Vagina (tissue), 2 donors: ENCODE results near the gene KCTD15. TPM values are rescaled to one million over a fixed set of nuclear protein-coding genes. Genes with fewer than 3 reads are reported as not detected.

Experiments used
- DNase-seq, 2 donors: peaks; one replicate each; pipeline ENCODE4 v3.0.0-alpha.2; 2017; ENCODE audit errors: extremely low spot score in 2 of 2
- H3K27ac ChIP-seq: fragments of 200-600 bp; sonication (generic); one replicate; pipeline ENCODE4 v1.5.1; 2019
- H3K27me3 ChIP-seq: fragments of 200-600 bp; sonication (generic); one replicate; pipeline ENCODE4 v1.5.1; 2019
- H3K36me3 ChIP-seq, 2 donors: fragments of 200-600 bp; sonication (generic); one replicate each; pipeline ENCODE4 v1.5.1; 2017 to 2019
- H3K4me1 ChIP-seq: fragments of 200-600 bp; sonication (generic); one replicate; pipeline ENCODE4 v1.5.1; 2019
- H3K4me3 ChIP-seq, 2 donors: fragments of 200-600 bp; sonication (generic); 1 replicate in 1 of 2; 2 replicates in 1 of 2; pipeline ENCODE4 v1.5.1; 2016 to 2019
- H3K9me3 ChIP-seq: fragments of 200-600 bp; sonication (generic); one replicate; pipeline ENCODE4 v1.5.1; 2019
- CTCF ChIP-seq, 3 experiments: fragments of 450-650 bp in 2 of 3; fragments of 200-600 bp in 1 of 3; sonication (generic) in 1 of 3; IDR thresholded peaks; one replicate each; pipeline ENCODE4 v1.5.1; 2017 to 2019; ENCODE audit warnings: antibody characterized with exemption in 3 of 3, mild to moderate bottlenecking in 2 of 3, moderate library complexity in 2 of 3
- POLR2A ChIP-seq, 2 donors: fragments of 450-650 bp; IDR thresholded peaks; one replicate each; pipeline ENCODE4 v1.6.1; 2017; ENCODE audit warnings: antibody characterized with exemption in 2 of 2, mild to moderate bottlenecking in 2 of 2, moderate library complexity in 2 of 2
- POLR2AphosphoS5 ChIP-seq, 2 donors: sonication (generic); formaldehyde crosslinking; IDR thresholded peaks; one replicate each; pipeline ENCODE4 v1.9.0; 2017; ENCODE audit warnings: antibody characterized with exemption in 2 of 2, mild to moderate bottlenecking in 2 of 2, low read depth in 1 of 2; ENCODE audit not compliant: insufficient read depth in 1 of 2
- intact Hi-C: fragments of 100-400 bp; cut with DNase I; formaldehyde crosslinking; loops from one replicate; pipeline ENCODE4 v1.15.1; 2023
- total RNA-seq: library from RNA; depleted of rRNA; stranded (reverse); fragments of >200 nt; gene quantifications from one replicate; pipeline ENCODE4 v1.2.3, GENCODE V29; 2016

Gene KCTD15
- total RNA-seq, 1 donor from 2014 or later: 65.6 TPM

DNA sequence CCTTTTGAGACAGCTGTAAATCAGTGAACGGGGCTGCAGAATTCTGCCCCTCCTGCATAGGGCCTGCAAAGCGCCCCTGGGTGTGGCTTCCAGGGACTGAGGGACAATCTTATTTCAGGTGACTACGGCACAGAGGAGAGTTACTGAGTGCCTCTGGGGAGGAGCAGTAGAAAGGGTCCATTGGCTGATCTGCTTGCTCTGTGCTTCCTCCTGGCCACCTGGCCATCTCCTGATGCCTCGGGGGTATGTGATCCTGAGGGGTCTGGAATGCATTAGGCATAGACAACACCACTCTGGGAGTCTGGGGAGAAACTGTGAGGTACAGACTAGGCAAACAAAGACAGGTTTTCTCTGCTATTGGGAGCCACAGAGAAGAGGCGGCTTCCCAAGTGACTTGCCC is 2.8 kb downstream of the KCTD15 start:
- Histone ChIP-seq H3K4me3 (peak overlapping the region; percentile 68 to 88), H3K27ac (peak overlapping the region; percentile 97)
- intact Hi-C loops: loop anchor here (5.0 kb wide), 1 partner anchor 68 kb away; no protein-coding TSS in a partner anchor

GRCh38 chr19:33800012-33800680 is 3.5 kb downstream of the KCTD15 start:
- Histone ChIP-seq H3K9me3 (no peaks in the 10 kb centered on the region), H3K4me3 (peak overlapping the region in 1 of 2 donors; percentile 68), H3K4me1 (peaks cover 34% of the 10 kb centered on the region), H3K36me3 (peaks cover 0 to 26% of the 10 kb centered on the region in 2 donors), H3K27me3 (no peaks in the 10 kb centered on the region), H3K27ac (peak overlapping the region; percentile 97)
- intact Hi-C loops: no loop called here
- no peak for DNase-seq
- TF ChIP-seq POLR2A (IDR thresholded peaks at IDR 0.05): no peak
- TF ChIP-seq CTCF (IDR thresholded peaks at IDR 0.05): no peak
- no peak for TF ChIP-seq POLR2AphosphoS5 (IDR thresholded peaks at IDR 0.05; ENCODE audit: insufficient read depth in 1 of 2, low read depth in 1 of 2)

More for the DNA sequence above, 2.8 kb downstream of the KCTD15 start:
- H3K9me3 ChIP-seq: no peaks in the 10 kb centered on the region
- no peaks in the 10 kb centered on the region for H3K27me3 ChIP-seq
- H3K4me1 ChIP-seq: peaks cover 33% of the 10 kb centered on the region
- H3K36me3 ChIP-seq: peaks cover 0 to 21% of the 10 kb centered on the region in 2 donors
- DNase-seq: no peak
- TF ChIP-seq CTCF (IDR thresholded peaks at IDR 0.05) (no peak), POLR2A (IDR thresholded peaks at IDR 0.05) (no peak), POLR2AphosphoS5 (IDR thresholded peaks at IDR 0.05; ENCODE audit: insufficient read depth in 1 of 2, low read depth in 1 of 2) (no peak)

DNA sequence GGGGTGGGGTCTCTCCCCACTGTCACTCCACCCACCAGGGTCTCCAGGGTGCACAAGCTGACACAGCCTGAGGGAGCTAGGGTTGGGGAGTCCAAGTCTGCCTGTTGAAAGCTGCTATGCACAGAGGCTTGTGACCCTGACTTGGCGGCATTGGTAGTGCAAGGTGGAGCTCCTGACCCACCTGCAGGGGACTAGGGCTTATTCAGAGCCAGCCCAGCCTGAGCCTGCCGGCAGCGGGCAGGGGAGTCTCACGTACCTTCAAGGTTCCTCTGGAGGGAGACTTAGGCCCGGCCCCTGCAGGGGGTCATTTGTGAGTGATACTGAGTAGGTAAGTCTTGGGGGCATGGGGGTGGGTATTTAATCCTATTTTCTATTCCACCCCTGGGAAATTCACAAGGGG is 4.7 kb downstream of the KCTD15 start:
- Histone ChIP-seq H3K9me3 (no peaks in the 10 kb centered on the region), H3K4me1 (peaks cover 47% of the 10 kb centered on the region), H3K36me3 (peaks cover 0 to 26% of the 10 kb centered on the region in 2 donors), H3K27ac (no peak overlapping the region), H3K27me3 (no peaks in the 10 kb centered on the region), H3K4me3 (no peak overlapping the region)
- DNase-seq: no peak
- no peak for TF ChIP-seq CTCF (IDR thresholded peaks at IDR 0.05)
- TF ChIP-seq POLR2A (IDR thresholded peaks at IDR 0.05): no peak
- no peak for TF ChIP-seq POLR2AphosphoS5 (IDR thresholded peaks at IDR 0.05; ENCODE audit: insufficient read depth in 1 of 2, low read depth in 1 of 2)
- intact Hi-C loops: no loop called here

GRCh38 chr19:33802001-33802400 is 5.3 kb downstream of the KCTD15 start:
- TF ChIP-seq CTCF (IDR thresholded peaks at IDR 0.05) (no peak), POLR2AphosphoS5 (IDR thresholded peaks at IDR 0.05; ENCODE audit: insufficient read depth in 1 of 2, low read depth in 1 of 2) (no peak), POLR2A (IDR thresholded peaks at IDR 0.05) (no peak)
- Histone ChIP-seq H3K27ac (no peak overlapping the region), H3K4me3 (no peak overlapping the region), H3K27me3 (no peaks in the 10 kb centered on the region), H3K4me1 (peaks cover 51% of the 10 kb centered on the region), H3K9me3 (no peaks in the 10 kb centered on the region), H3K36me3 (peaks cover 0 to 30% of the 10 kb centered on the region in 2 donors)
- intact Hi-C loops: no loop called here
- no peak for DNase-seq

- Histone ChIP-seq H3K36me3 (peaks cover 0 to 38% of the 10 kb centered on the region in 2 donors), H3K4me1 (peaks cover 51% of the 10 kb centered on the region)
- intact Hi-C loops: no loop called here
Observed at GRCh38 chr19:33802801-33803200, 6.1 kb downstream of the KCTD15 start.

More at GRCh38 chr19:33802801-33803200, 6.1 kb downstream of the KCTD15 start:
- no peak for DNase-seq
- Histone ChIP-seq H3K27ac (peak overlapping the region; percentile 34), H3K9me3 (no peaks in the 10 kb centered on the region), H3K27me3 (no peaks in the 10 kb centered on the region), H3K4me3 (no peak overlapping the region)
- TF ChIP-seq POLR2A (IDR thresholded peaks at IDR 0.05) (no peak), CTCF (IDR thresholded peaks at IDR 0.05) (no peak), POLR2AphosphoS5 (IDR thresholded peaks at IDR 0.05; ENCODE audit: insufficient read depth in 1 of 2, low read depth in 1 of 2) (no peak)
